Endothelial cell of hepatic sinusoid (primary cell): ENCODE data around the gene CYB5RL.

Experiments
- in situ Hi-C: cut with HindIII; loops from 2 replicates; pipeline ENCODE4 v1.10.0; 2017; ENCODE audit warnings: low sequenced_read_pairs

Gene CYB5RL

GRCh38 chr1:54227091-54227602 lies 27.3 kb upstream of the CYB5RL start:
- in situ Hi-C loops, result no loop called here

GRCh38 chr1:54225986-54226559 lies 26.2 kb upstream of the CYB5RL start:
- in situ Hi-C loops, result no loop called here

- in situ Hi-C loops, result no loop called here
These were observed 25.5 kb upstream of the CYB5RL start for GRCh38 chr1:54225378-54225777.

GRCh38 chr1:54224233-54224632 lies 24.4 kb upstream of the CYB5RL start:
- in situ Hi-C loops, result no loop called here

GRCh38 chr1:54223441-54224202 lies 23.8 kb upstream of the CYB5RL start:
- in situ Hi-C loops, result no loop called here

- in situ Hi-C loops, result no loop called here
These were observed 22.9 kb upstream of the CYB5RL start for GRCh38 chr1:54222711-54223110.

GRCh38 chr1:54221867-54222484 lies 22.1 kb upstream of the CYB5RL start:
- in situ Hi-C loops, result no loop called here

- in situ Hi-C loops, result no loop called here
These were observed 21.4 kb upstream of the CYB5RL start for GRCh38 chr1:54221113-54221834.

- in situ Hi-C loops, result no loop called here
These were observed 20.4 kb upstream of the CYB5RL start for GRCh38 chr1:54220004-54220811.

- in situ Hi-C loops, result no loop called here
These were observed 19.8 kb upstream of the CYB5RL start for GRCh38 chr1:54219688-54220003.

GRCh38 chr1:54218883-54219687 lies 19.3 kb upstream of the CYB5RL start:
- in situ Hi-C loops, result no loop called here

GRCh38 chr1:54215523-54215922 lies 15.7 kb upstream of the CYB5RL start:
- in situ Hi-C loops, result no loop called here

- in situ Hi-C loops, result no loop called here
These were observed 13.0 kb upstream of the CYB5RL start for GRCh38 chr1:54212872-54213271.

GRCh38 chr1:54207896-54208295 lies 8.1 kb upstream of the CYB5RL start:
- in situ Hi-C loops, result loop anchor here (5.0 kb wide), 2 partner anchors 69 to 71 kb away; no protein-coding TSS in a partner anchor

GRCh38 chr1:54207287-54207686 lies 7.5 kb upstream of the CYB5RL start:
- in situ Hi-C loops, result loop anchor here (5.0 kb wide), 2 partner anchors 70 kb away; no protein-coding TSS in a partner anchor

- in situ Hi-C loops, result no loop called here
These were observed 4.4 kb upstream of the CYB5RL start for GRCh38 chr1:54204199-54204598.

GRCh38 chr1:54200519-54200997 lies 728 bp upstream of the CYB5RL start:
- in situ Hi-C loops, result no loop called here

- in situ Hi-C loops, result no loop called here
These were observed 572 bp downstream of the CYB5RL start for GRCh38 chr1:54199151-54199764.

- in situ Hi-C loops, result no loop called here
These were observed 6.4 kb downstream of the CYB5RL start for GRCh38 chr1:54193453-54193852.
